ENCODE data around the gene SLC22A23. TPM values are rescaled to one million over a fixed set of nuclear protein-coding genes. Genes with fewer than 3 reads are reported as not detected.

SLC22A23 gene
- total and polyA plus RNA-seq, 2 experiments from 2014 or later, result 6.1 to 38.3 TPM

DNA sequence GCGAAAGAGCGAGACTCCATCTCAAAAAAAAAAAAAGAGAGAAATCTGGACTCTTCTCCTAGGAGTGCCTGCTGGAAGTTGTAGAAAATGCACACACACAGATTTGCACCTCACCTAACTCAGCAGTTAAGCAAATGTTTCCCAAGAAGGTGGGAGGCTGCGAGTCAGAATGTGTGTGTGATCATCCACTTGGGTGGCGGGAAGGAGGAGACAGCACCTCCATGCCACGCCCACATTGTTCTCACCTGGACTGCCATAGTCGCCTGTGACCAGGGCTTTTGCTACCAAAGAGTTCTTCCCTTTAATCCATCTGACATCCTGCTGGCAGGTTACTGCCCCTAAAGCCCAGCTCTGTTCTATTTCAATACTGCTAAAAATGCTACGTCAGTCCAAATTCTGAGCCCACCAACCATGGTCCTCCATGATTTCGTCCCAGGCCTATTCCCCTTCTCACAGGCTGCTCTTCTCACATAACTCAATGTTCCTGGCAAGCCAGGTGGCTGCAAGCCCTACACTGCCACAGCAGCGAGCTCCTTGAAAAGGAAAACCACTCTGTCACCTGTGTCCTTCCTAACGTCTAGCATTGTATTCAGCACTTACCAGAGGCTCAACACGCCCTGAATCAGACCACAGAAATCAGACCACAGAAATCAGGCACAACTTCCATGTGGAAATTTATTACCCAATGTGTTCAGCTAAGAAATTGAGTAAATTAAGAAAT lies 120.6 kb downstream of the SLC22A23 start (continued):
- TF ChIP-seq CTCF (conservative IDR thresholded peaks at IDR 0.05; ENCODE audit: low read depth in 2 of 2), result no peak
- TF ChIP-seq JUNB (IDR thresholded peaks at IDR 0.05; ENCODE audit: unreplicated experiment), result no peak

DNA sequence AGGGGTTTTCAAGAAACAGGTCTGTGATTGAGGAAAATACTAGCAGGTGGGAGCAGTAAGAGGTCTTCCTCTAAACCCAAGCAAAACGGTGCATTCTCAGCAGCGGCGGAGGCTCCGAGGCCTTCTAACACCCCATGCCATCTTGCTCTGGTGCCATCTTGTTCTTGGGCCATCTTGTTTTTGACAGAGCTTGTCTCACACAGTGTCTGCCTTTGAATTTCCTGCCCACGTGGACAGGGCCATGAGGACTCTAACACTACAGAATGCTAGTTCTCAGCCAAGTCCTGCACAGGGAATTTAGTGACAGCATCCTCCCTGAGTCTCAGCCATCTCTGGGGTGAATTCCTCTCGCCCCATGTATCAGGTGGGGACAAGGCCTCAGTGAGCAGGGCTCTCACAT lies 121.7 kb downstream of the SLC22A23 start:
- Histone ChIP-seq H3K36me3 (ENCODE audit: insufficient read depth) (no peaks in the 10 kb centered on the region), H2AFZ (no peak overlapping the region), H3F3A (replicated peaks; ENCODE audit: low read depth) (no peaks in the 10 kb centered on the region; the same call in 1 of the 2 replicates), H3K4me2 (no peak overlapping the region), H4K20me1 (replicated peaks; ENCODE audit: insufficient read depth) (no peaks in the 10 kb centered on the region), H3K27me3 (ENCODE audit: insufficient read depth) (no peaks in the 10 kb centered on the region), H3K4me1 (ENCODE audit: insufficient read depth) (peaks cover 53% of the 10 kb centered on the region), H3K4me3 (no peak overlapping the region), H3K79me2 (replicated peaks; ENCODE audit: insufficient read depth) (peaks cover 65% of the 10 kb centered on the region), H3K9me2 (ENCODE audit: insufficient read depth) (no peaks in the 10 kb centered on the region), H3K27ac (ENCODE audit: low read depth) (no peak overlapping the region)
- H3K27me3 Mint-ChIP-seq (ENCODE audit: insufficient read depth, low read depth, poor library complexity), result peaks cover 29% of the 10 kb centered on the region
- H3K4me3 Mint-ChIP-seq, result no peak overlapping the region
- H3K27ac Mint-ChIP-seq, result no peak overlapping the region
- peaks cover 85% of the 10 kb centered on the region for H3K4me1 Mint-ChIP-seq
- no peak for ATAC-seq
- no peaks in the 10 kb centered on the region; the same call in 2 of the 3 replicates for H3K9me3 Mint-ChIP-seq
- H3K36me3 Mint-ChIP-seq (ENCODE audit: low read depth), result no peaks in the 10 kb centered on the region; the same call in 2 of the 3 replicates
- no peak for DNase-seq (ENCODE audit: low spot score)
- no peak for TF ChIP-seq ETS1 (IDR thresholded peaks at IDR 0.05)
- no peak for TF ChIP-seq EZH2 (IDR thresholded peaks at IDR 0.05; ENCODE audit: low read depth, unreplicated experiment)
- no peak for TF ChIP-seq EZH2phosphoT487 (IDR thresholded peaks at IDR 0.05; ENCODE audit: unreplicated experiment)
- no peak for TF ChIP-seq CTCF (conservative IDR thresholded peaks at IDR 0.05; ENCODE audit: low read depth in 2 of 2)
- no peak for TF ChIP-seq JUNB (IDR thresholded peaks at IDR 0.05; ENCODE audit: unreplicated experiment)
- TF ChIP-seq POLR2AphosphoS5 (IDR thresholded peaks at IDR 0.05; ENCODE audit: low read depth), result no peak
- TF ChIP-seq, protein P1, sequence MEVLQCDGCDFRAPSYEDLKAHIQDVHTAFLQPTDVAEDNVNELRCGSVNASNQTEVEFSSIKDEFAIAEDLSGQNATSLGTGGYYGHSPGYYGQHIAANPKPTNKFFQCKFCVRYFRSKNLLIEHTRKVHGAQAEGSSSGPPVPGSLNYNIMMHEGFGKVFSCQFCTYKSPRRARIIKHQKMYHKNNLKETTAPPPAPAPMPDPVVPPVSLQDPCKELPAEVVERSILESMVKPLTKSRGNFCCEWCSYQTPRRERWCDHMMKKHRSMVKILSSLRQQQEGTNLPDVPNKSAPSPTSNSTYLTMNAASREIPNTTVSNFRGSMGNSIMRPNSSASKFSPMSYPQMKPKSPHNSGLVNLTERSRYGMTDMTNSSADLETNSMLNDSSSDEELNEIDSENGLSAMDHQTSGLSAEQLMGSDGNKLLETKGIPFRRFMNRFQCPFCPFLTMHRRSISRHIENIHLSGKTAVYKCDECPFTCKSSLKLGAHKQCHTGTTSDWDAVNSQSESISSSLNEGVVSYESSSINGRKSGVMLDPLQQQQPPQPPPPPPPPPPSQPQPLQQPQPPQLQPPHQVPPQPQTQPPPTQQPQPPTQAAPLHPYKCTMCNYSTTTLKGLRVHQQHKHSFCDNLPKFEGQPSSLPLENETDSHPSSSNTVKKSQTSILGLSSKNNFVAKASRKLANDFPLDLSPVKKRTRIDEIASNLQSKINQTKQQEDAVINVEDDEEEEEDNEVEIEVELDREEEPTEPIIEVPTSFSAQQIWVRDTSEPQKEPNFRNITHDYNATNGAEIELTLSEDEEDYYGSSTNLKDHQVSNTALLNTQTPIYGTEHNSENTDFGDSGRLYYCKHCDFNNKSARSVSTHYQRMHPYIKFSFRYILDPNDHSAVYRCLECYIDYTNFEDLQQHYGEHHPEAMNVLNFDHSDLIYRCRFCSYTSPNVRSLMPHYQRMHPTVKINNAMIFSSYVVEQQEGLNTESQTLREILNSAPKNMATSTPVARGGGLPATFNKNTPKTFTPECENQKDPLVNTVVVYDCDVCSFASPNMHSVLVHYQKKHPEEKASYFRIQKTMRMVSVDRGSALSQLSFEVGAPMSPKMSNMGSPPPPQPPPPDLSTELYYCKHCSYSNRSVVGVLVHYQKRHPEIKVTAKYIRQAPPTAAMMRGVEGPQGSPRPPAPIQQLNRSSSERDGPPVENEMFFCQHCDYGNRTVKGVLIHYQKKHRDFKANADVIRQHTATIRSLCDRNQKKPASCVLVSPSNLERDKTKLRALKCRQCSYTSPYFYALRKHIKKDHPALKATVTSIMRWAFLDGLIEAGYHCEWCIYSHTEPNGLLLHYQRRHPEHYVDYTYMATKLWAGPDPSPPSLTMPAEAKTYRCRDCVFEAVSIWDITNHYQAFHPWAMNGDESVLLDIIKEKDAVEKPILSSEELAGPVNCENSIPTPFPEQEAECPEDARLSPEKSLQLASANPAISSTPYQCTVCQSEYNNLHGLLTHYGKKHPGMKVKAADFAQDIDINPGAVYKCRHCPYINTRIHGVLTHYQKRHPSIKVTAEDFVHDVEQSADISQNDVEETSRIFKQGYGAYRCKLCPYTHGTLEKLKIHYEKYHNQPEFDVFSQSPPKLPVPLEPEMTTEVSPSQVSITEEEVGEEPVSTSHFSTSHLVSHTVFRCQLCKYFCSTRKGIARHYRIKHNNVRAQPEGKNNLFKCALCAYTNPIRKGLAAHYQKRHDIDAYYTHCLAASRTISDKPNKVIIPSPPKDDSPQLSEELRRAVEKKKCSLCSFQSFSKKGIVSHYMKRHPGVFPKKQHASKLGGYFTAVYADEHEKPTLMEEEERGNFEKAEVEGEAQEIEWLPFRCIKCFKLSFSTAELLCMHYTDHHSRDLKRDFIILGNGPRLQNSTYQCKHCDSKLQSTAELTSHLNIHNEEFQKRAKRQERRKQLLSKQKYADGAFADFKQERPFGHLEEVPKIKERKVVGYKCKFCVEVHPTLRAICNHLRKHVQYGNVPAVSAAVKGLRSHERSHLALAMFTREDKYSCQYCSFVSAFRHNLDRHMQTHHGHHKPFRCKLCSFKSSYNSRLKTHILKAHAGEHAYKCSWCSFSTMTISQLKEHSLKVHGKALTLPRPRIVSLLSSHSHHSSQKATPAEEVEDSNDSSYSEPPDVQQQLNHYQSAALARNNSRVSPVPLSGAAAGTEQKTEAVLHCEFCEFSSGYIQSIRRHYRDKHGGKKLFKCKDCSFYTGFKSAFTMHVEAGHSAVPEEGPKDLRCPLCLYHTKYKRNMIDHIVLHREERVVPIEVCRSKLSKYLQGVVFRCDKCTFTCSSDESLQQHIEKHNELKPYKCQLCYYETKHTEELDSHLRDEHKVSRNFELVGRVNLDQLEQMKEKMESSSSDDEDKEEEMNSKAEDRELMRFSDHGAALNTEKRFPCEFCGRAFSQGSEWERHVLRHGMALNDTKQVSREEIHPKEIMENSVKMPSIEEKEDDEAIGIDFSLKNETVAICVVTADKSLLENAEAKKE (CRISPR knock-in tag; IDR thresholded peaks at IDR 0.05), result no peak
- TF ChIP-seq, protein P2, sequence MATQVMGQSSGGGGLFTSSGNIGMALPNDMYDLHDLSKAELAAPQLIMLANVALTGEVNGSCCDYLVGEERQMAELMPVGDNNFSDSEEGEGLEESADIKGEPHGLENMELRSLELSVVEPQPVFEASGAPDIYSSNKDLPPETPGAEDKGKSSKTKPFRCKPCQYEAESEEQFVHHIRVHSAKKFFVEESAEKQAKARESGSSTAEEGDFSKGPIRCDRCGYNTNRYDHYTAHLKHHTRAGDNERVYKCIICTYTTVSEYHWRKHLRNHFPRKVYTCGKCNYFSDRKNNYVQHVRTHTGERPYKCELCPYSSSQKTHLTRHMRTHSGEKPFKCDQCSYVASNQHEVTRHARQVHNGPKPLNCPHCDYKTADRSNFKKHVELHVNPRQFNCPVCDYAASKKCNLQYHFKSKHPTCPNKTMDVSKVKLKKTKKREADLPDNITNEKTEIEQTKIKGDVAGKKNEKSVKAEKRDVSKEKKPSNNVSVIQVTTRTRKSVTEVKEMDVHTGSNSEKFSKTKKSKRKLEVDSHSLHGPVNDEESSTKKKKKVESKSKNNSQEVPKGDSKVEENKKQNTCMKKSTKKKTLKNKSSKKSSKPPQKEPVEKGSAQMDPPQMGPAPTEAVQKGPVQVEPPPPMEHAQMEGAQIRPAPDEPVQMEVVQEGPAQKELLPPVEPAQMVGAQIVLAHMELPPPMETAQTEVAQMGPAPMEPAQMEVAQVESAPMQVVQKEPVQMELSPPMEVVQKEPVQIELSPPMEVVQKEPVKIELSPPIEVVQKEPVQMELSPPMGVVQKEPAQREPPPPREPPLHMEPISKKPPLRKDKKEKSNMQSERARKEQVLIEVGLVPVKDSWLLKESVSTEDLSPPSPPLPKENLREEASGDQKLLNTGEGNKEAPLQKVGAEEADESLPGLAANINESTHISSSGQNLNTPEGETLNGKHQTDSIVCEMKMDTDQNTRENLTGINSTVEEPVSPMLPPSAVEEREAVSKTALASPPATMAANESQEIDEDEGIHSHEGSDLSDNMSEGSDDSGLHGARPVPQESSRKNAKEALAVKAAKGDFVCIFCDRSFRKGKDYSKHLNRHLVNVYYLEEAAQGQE (IDR thresholded peaks at IDR 0.05; ENCODE audit: unreplicated experiment), result no peak
